A549 (cell line): Measurements from ENCODE around the gene TRIM8.

ENCODE experiments used
- CEBPB ChIP-seq, 2 experiments: fragments of >200 bp in 1 of 2; sonication (Bioruptor Twin) in 1 of 2; formaldehyde crosslinking in 1 of 2; IDR thresholded peaks; 2 replicates each; pipeline ENCODE4 v1.6.1; 2012 to 2016
- CTCF ChIP-seq: fragments of >200 bp; sonication (Bioruptor Twin); formaldehyde crosslinking; IDR thresholded peaks from 3 replicates; pipeline ENCODE4 v1.5.1; 2016
- EP300 ChIP-seq, 2 experiments: fragments of >200 bp; sonication (Bioruptor Twin); formaldehyde crosslinking; IDR thresholded peaks; 2 replicates in 1 of 2; 3 replicates in 1 of 2; pipeline ENCODE4 v1.6.1; 2016 to 2017
- MYC ChIP-seq: IDR thresholded peaks from 2 replicates; pipeline ENCODE4 v1.6.1; 2012; ENCODE audit warnings: mild to moderate bottlenecking, inconsistent platforms, low read length, improper control_type of control experiment, borderline replicate concordance
- PBX3 ChIP-seq: IDR thresholded peaks from 2 replicates; pipeline ENCODE4 v1.6.1; 2012
- REST ChIP-seq: fragments of 200-600 bp; sonication (generic); IDR thresholded peaks from 2 replicates; pipeline ENCODE4 v1.6.1; 2016; ENCODE audit warnings: antibody characterized with exemption, mild to moderate bottlenecking, moderate library complexity
- RFX5 ChIP-seq: fragments of 450-650 bp; IDR thresholded peaks from 2 replicates; pipeline ENCODE4 v1.7.1; 2014; ENCODE audit warnings: antibody characterized with exemption, mild to moderate bottlenecking, moderate library complexity
- RNF2 ChIP-seq: fragments of 200-600 bp; sonication (generic); IDR thresholded peaks from 2 replicates; pipeline ENCODE4 v1.6.1; 2016; ENCODE audit warnings: low read depth, mild to moderate bottlenecking, antibody characterized with exemption, moderate library complexity, borderline replicate concordance
- ZNF302 ChIP-seq: fragments of 250-450 bp; sonication (Bioruptor Pico); IDR thresholded peaks from 2 replicates; pipeline ENCODE4 v1.9.0; 2021; ENCODE audit warnings: inconsistent platforms, mild to moderate bottlenecking, moderate library complexity

- TF ChIP-seq CTCF (no peak), PBX3 (no peak), REST (no peak), RFX5 (no peak), EP300 (IDR thresholded peaks at IDR 0.05) (no peak), CEBPB (IDR thresholded peaks at IDR 0.05) (no peak), RNF2 (no peak), MYC (no peak), ZNF302 (no peak)
These were observed 43.5 kb upstream of the TRIM8 start for GRCh38 chr10:102600816-102601215.
